HepG2 (cell line): ENCODE results near the gene NDE1. TPM values are rescaled to one million over a fixed set of nuclear protein-coding genes. Genes with fewer than 3 reads are reported as not detected.
A peak's percentile ranks its signal among the peaks of the same experiment; 100 is the strongest.

Experiments
- ATAC-seq: fragments of 200-7000 bp; cut with Tn5 transposase; 3 replicates; pipeline ENCODE4 v1.9.1; 2020; ENCODE audit warnings: mild to moderate bottlenecking, moderate library complexity
- BruUV-seq: library from RNA; stranded (reverse); fragments of 400-500 nt; replicated peaks from 2 replicates; lab custom pipeline; 2021; lab: Mats Ljungman, UMichigan
- CTCF ChIA-PET: fragments of 300-600 bp; formaldehyde crosslinking; extraction: SDS; loops from one replicate; lab custom pipeline; 2021; ENCODE audit warnings: low total read pairs, inconsistent platforms, low intra/inter-chr PET ratio; lab: Yijun Ruan, JAX
- POLR2A ChIA-PET: fragments of 350-600 bp; sonication (Branson Sonifier 250); formaldehyde crosslinking; loops from one replicate; lab custom pipeline; 2020; ENCODE audit warnings: antibody characterized with exemption, inconsistent platforms; lab: Yijun Ruan, JAX
- DNase-seq: peaks from one replicate; pipeline ENCODE4 v3.0.0-alpha.2; 2015; ENCODE audit warnings: low spot score
- FAIRE-seq: peaks from 3 replicates; lab custom pipeline; 2011; peaks lifted over from hg19 to GRCh38; lab: Jason Lieb, UNC
- H2AFZ ChIP-seq: one replicate; pipeline ENCODE4 v1.6.1; 2011; ENCODE audit warnings: low read length, inconsistent platforms
- H3K27ac ChIP-seq: fragments of 300-600 bp; 3 replicates; pipeline ENCODE4 v1.8.0; 2011; ENCODE audit warnings: mixed run types, mild to moderate bottlenecking, mixed read lengths, low read length, inconsistent platforms; ENCODE audit not compliant: insufficient read depth; ENCODE audit errors: extremely low read length
- H3K27me3 ChIP-seq, 2 experiments: fragments of 200-600 bp in 1 of 2; 2 replicates in 1 of 2; 3 replicates in 1 of 2; pipeline versions ENCODE4 v1.6.0 to v1.8.0; 2011; ENCODE audit warnings: low read length in 2 of 2, mild to moderate bottlenecking in 2 of 2, moderate library complexity in 2 of 2, inconsistent platforms in 1 of 2; ENCODE audit not compliant: insufficient read depth in 2 of 2, control insufficient read depth in 1 of 2
- H3K36me3 ChIP-seq, 2 experiments: fragments of 200-600 bp in 1 of 2; replicated peaks in 1 of 2; 2 replicates in 1 of 2; 3 replicates in 1 of 2; pipeline versions ENCODE4 v1.5.1 to v1.8.0; 2011; ENCODE audit warnings: low read length in 2 of 2, inconsistent platforms in 1 of 2; ENCODE audit not compliant: insufficient read depth in 2 of 2, control insufficient read depth in 1 of 2
- H3K4me1 ChIP-seq: 2 replicates; pipeline ENCODE4 v1.5.1; 2012; ENCODE audit warnings: low read length, inconsistent platforms; ENCODE audit not compliant: insufficient read depth
- H3K4me2 ChIP-seq: 2 replicates; pipeline ENCODE4 v1.6.0; 2011; ENCODE audit warnings: low read depth, low read length, inconsistent platforms
- H3K4me3 ChIP-seq, 3 experiments: fragments of 200-600 bp in 1 of 3; sonication (generic), shearing (Covaris generic) in 1 of 3; replicated peaks in 1 of 3; 2 replicates each; pipeline ENCODE4 v1.5.1; 2011 to 2016; ENCODE audit warnings: low read length in 3 of 3, inconsistent platforms in 2 of 3, low read depth in 2 of 3, mild to moderate bottlenecking in 2 of 3, control low read depth in 1 of 3, mixed read lengths in 1 of 3; ENCODE audit not compliant: insufficient read depth in 1 of 3
- H3K79me2 ChIP-seq: one replicate; pipeline ENCODE4 v1.6.1; 2011; ENCODE audit warnings: low read length, inconsistent platforms; ENCODE audit not compliant: insufficient read depth
- H3K9ac ChIP-seq: 2 replicates; pipeline ENCODE4 v1.6.0; 2011; ENCODE audit warnings: mild to moderate bottlenecking, low read depth, low read length, inconsistent platforms; ENCODE audit not compliant: insufficient read depth
- H3K9me3 ChIP-seq: 2 replicates; pipeline ENCODE4 v1.5.1; 2012; ENCODE audit warnings: mild to moderate bottlenecking, low read length
- H4K20me1 ChIP-seq: 2 replicates; pipeline ENCODE4 v1.6.0; 2011; ENCODE audit warnings: inconsistent platforms, mild to moderate bottlenecking, low read length, moderate library complexity; ENCODE audit not compliant: insufficient read depth
- DNMT1 ChIP-seq: sonication (generic); formaldehyde crosslinking; IDR thresholded peaks from 2 replicates; pipeline ENCODE4 v1.5.1; 2020; ENCODE audit warnings: mild to moderate bottlenecking, missing genetic modification reagents
- FOXP4 ChIP-seq: sonication (generic); formaldehyde crosslinking; IDR thresholded peaks from 2 replicates; pipeline ENCODE4 v1.4.0; 2020; ENCODE audit warnings: missing genetic modification reagents
- HNRNPUL1 ChIP-seq: fragments of 200-400 bp; formaldehyde crosslinking; IDR thresholded peaks from 2 replicates; pipeline ENCODE4 v1.6.1; 2017; ENCODE audit warnings: low read depth, mild to moderate bottlenecking, low read length, moderate library complexity
- ISX ChIP-seq: sonication (generic); formaldehyde crosslinking; conservative IDR thresholded peaks from 2 replicates; pipeline ENCODE4 v1.5.0; 2020; ENCODE audit warnings: missing genetic modification reagents
- KAT7 ChIP-seq: IDR thresholded peaks from 2 replicates; pipeline ENCODE4 v1.6.1; 2018; ENCODE audit warnings: borderline replicate concordance, missing compliant biosample characterization
- MIXL1 ChIP-seq: IDR thresholded peaks from 2 replicates; pipeline ENCODE4 v1.6.1; 2016
- NFIB ChIP-seq: sonication (generic); formaldehyde crosslinking; IDR thresholded peaks from 2 replicates; pipeline ENCODE4 v1.9.0; 2021; ENCODE audit warnings: missing genetic modification reagents, mild to moderate bottlenecking, borderline replicate concordance
- PPARG ChIP-seq: conservative IDR thresholded peaks from 2 replicates; pipeline ENCODE4 v1.6.1; 2016; ENCODE audit warnings: missing biosample characterization, missing genetic modification reagents
- SIX1 ChIP-seq: sonication (generic); formaldehyde crosslinking; IDR thresholded peaks from 2 replicates; pipeline ENCODE4 v1.4.0; 2020; ENCODE audit warnings: missing genetic modification reagents, borderline replicate concordance
- SNAPC2 ChIP-seq: sonication (generic); formaldehyde crosslinking; IDR thresholded peaks from 2 replicates; pipeline ENCODE4 v1.8.1; 2022; ENCODE audit warnings: mild to moderate bottlenecking, missing genetic modification reagents
- SP5 ChIP-seq: IDR thresholded peaks from 2 replicates; pipeline ENCODE4 v1.6.1; 2016; ENCODE audit warnings: low read depth, borderline replicate concordance
- ZNF121 ChIP-seq: sonication (generic); formaldehyde crosslinking; IDR thresholded peaks from 2 replicates; pipeline ENCODE4 v1.5.0; 2020; ENCODE audit warnings: mild to moderate bottlenecking, missing genetic modification reagents
- ZNF24 ChIP-seq: fragments of 450-650 bp; IDR thresholded peaks from 2 replicates; pipeline ENCODE4 v1.6.1; 2017; ENCODE audit warnings: antibody characterized with exemption, mild to moderate bottlenecking
- ZNF350 ChIP-seq: sonication (generic); formaldehyde crosslinking; IDR thresholded peaks from 2 replicates; pipeline ENCODE4 v1.4.0; 2020; ENCODE audit warnings: mild to moderate bottlenecking, low read depth, missing genetic modification reagents, borderline replicate concordance
- ZNF839 ChIP-seq: sonication (generic); formaldehyde crosslinking; IDR thresholded peaks from 2 replicates; pipeline ENCODE4 v1.4.0; 2020; ENCODE audit warnings: missing genetic modification reagents, mild to moderate bottlenecking, borderline replicate concordance
- ZNF878 ChIP-seq: sonication (generic); formaldehyde crosslinking; IDR thresholded peaks from 2 replicates; pipeline ENCODE4 v1.8.1; 2023; ENCODE audit warnings: mild to moderate bottlenecking, missing genetic modification reagents, moderate library complexity
- WGBS: methylation state at CpG from one replicate; pipeline ENCODE4 v1.1.6; 2017; ENCODE audit warnings: low lambda C conversion rate; 5-methylcytosine and 5-hydroxymethylcytosine counted together
- in situ Hi-C: cut with HindIII; loops from 2 replicates; pipeline ENCODE4 v1.10.0; 2017; ENCODE audit warnings: low pct_unique_long_range_greater_than_20kb; ENCODE audit not compliant: extremely low pct_ligation_motif_present
- intact Hi-C: fragments of 100-400 bp; cut with micrococcal nuclease; formaldehyde crosslinking; loops from one replicate; pipeline ENCODE4 v1.10.0; 2022; ENCODE audit not compliant: unreplicated experiment
- polyA plus RNA-seq, 8 experiments: library from polyadenylated mRNA; depleted of rRNA in 3 of 8; stranded (reverse) in 7 of 8; unstranded in 1 of 8; fragments of >200 nt; fragmentation: Illumina TruSeq in 4 of 8; extraction: Trizol in 4 of 8; gene quantifications; 2 replicates each; pipeline versions ENCODE4 v1.2.1 to v1.2.3, GENCODE V29; 2011 to 2016; ENCODE audit warnings: low read depth in 4 of 8, missing spikeins in 1 of 8, mixed read lengths in 1 of 8; ENCODE audit not compliant: insufficient read depth in 1 of 8
- total RNA-seq, 5 experiments: library from RNA; depleted of rRNA; stranded (reverse); fragments of >200 nt; fragmentation: Illumina TruSeq; extraction: Trizol; gene quantifications; 2 replicates each; pipeline ENCODE4 v1.2.3, GENCODE V29; 2016; ENCODE audit warnings: low read depth in 1 of 5
- TF ChIP-seq, protein P1 (sequence below): sonication (generic); formaldehyde crosslinking; IDR thresholded peaks from 2 replicates; pipeline ENCODE4 v1.4.0; 2020; ENCODE audit warnings: missing genetic modification reagents

NDE1 gene
- total and polyA plus RNA-seq, 2 of the 13 experiments (the other 11 are each of a cell fraction or from before 2014, with no cell fraction given) = 40.9 to 72.5 TPM

DNA sequence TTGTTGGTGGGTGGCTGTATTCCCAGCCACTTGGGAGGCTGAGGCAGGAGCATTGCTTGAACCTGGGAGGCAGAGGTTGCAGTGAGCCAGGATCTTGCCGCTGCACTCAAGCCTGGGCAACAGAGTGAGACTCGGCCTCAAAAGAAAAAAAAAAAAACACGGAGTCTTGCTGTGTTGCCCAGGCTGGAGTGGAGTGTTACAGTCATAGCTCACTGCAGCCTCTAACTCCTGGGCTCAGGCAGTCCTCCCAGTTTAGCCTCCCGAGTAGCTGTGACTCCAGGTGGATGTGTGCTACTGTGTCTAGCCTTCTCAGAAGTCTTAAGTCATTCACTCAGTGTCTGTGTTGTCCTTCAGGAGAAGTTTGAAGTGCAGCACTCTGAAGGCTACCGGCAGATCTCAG is 27.4 kb downstream of the NDE1 start:
- no peaks in the 10 kb centered on the region for H3K27me3 ChIP-seq
- no peaks in the 10 kb centered on the region for H4K20me1 ChIP-seq
- peaks cover 44 to 66% of the 10 kb centered on the region in 2 experiments for H3K36me3 ChIP-seq
- no peak overlapping the region for H3K27ac ChIP-seq
- peaks cover 36% of the 10 kb centered on the region for H3K4me1 ChIP-seq
- H3K4me3 ChIP-seq = no peak overlapping the region
- ChIA-PET CTCF (no interaction called here), POLR2A (no interaction called here)
- no peak for DNase-seq
- no peak overlapping the region for H3K4me2 ChIP-seq
- no peak overlapping the region for H3K9ac ChIP-seq
- TF ChIP-seq ZNF121 (CRISPR knock-in tag) (peak; percentile 56; the same call in 1 of the 2 replicates), SNAPC2 (CRISPR knock-in tag) (no peak)
- H3K79me2 ChIP-seq = peaks cover 17% of the 10 kb centered on the region
- intact Hi-C loops (no loop called here), in situ Hi-C loops (no loop called here)
- no peaks in the 10 kb centered on the region for H3K9me3 ChIP-seq
- FAIRE-seq = no peak
- WGBS = 96% methylated on average over 5 of the region's 5 CpGs
- no peak for ATAC-seq
- BruUV-seq = no TSS peak
- H2AFZ ChIP-seq = no peak overlapping the region

DNA sequence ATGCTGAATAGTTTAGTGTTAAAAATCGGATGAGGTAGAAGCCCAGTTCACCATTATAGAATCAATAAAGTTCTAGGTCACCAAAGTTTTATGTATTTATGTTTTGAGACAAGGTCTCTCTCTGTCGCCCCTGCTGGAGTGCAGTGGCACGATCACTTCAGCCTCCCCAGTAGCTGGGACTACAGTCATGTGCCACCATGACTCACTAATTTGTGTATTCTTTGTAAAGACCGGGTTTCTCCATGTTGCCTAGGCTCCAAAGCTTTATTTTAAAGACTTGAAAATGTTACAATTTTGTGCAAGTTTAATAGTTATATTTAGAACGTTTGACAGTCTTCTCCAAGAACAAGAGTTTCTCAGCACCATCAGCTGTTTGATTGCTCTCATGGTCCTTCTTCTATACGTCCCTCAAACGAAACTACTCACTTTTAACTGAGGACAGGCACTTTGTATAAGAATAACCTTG is 32.1 kb downstream of the NDE1 start:
- 41% methylated on average over 7 of the region's 7 CpGs for WGBS
- FAIRE-seq (peak; percentile 95), ATAC-seq (peak; percentile 96), DNase-seq (peak; percentile 89)
- Histone ChIP-seq H3K4me2 (no peak overlapping the region), H3K9me3 (no peaks in the 10 kb centered on the region), H3K4me1 (peaks cover 14% of the 10 kb centered on the region), H3K79me2 (no peaks in the 10 kb centered on the region), H2AFZ (no peak overlapping the region), H3K27ac (peak overlapping the region; percentile 53), H3K4me3 (no peak overlapping the region), H3K36me3 (peaks cover 50 to 82% of the 10 kb centered on the region in 2 experiments), H3K9ac (no peak overlapping the region), H3K27me3 (no peaks in the 10 kb centered on the region), H4K20me1 (no peaks in the 10 kb centered on the region)
- POLR2A ChIA-PET = interaction anchor here (0.8 to 3.0 kb wide), 8 partner anchors 10 to 109 kb away, joined by 3 to 26 read pairs (median 6); partner anchors contain the start of gene MARF1
- TSS peak; percentile 12 for BruUV-seq
- in situ Hi-C loops = no loop called here
- intact Hi-C loops = loop anchor here (1.0 kb wide), 3 partner anchors 9 to 39 kb away; partner anchors contain the start of gene MARF1
- CTCF ChIA-PET = interaction anchor here (0.8 to 2.1 kb wide), 3 partner anchors 22 to 132 kb away, joined by 3 to 7 read pairs (median 5); partner anchors contain the start of gene MARF1
- TF ChIP-seq SIX1 (CRISPR knock-in tag) (no peak), KAT7 (CRISPR knock-in tag) (no peak), DNMT1 (no peak), ZNF350 (no peak), FOXP4 (CRISPR knock-in tag) (peak; percentile 30; the same call in 1 of the 2 replicates), HNRNPUL1 (no peak), SP5 (CRISPR knock-in tag) (no peak), ZNF878 (peak; percentile 34; the same call in 1 of the 2 replicates), NFIB (CRISPR knock-in tag) (no peak), ZNF839 (CRISPR knock-in tag) (no peak), ZNF24 (no peak), PPARG (CRISPR knock-in tag) (no peak; the same call in none of the 2 replicates), ISX (CRISPR knock-in tag) (no peak), MIXL1 (CRISPR knock-in tag) (peak; percentile 72; the same call in 1 of the 2 replicates)
- TF ChIP-seq, protein P1, sequence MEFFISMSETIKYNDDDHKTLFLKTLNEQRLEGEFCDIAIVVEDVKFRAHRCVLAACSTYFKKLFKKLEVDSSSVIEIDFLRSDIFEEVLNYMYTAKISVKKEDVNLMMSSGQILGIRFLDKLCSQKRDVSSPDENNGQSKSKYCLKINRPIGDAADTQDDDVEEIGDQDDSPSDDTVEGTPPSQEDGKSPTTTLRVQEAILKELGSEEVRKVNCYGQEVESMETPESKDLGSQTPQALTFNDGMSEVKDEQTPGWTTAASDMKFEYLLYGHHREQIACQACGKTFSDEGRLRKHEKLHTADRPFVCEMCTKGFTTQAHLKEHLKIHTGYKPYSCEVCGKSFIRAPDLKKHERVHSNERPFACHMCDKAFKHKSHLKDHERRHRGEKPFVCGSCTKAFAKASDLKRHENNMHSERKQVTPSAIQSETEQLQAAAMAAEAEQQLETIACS (CRISPR knock-in tag) = no peak
